Thyroid gland (tissue), 4 donors: ENCODE measurements around the gene MGAT5. TPM values are rescaled to one million over a fixed set of nuclear protein-coding genes. Genes with fewer than 3 reads are reported as not detected.

Experiments
- DNase-seq, 2 donors: peaks; one replicate each; pipeline ENCODE4 v3.0.0-alpha.2; 2019
- H3K27ac ChIP-seq, 3 donors: fragments of 200-600 bp; sonication (generic); 1 replicate in 2 of 3; 2 replicates in 1 of 3; pipeline ENCODE4 v1.5.1; 2016 to 2019; ENCODE audit warnings: mild to moderate bottlenecking in 1 of 3, moderate library complexity in 1 of 3
- H3K27me3 ChIP-seq: fragments of 200-600 bp; sonication (generic); one replicate; pipeline ENCODE4 v1.5.1; 2019
- H3K36me3 ChIP-seq, 2 donors: fragments of 200-600 bp; sonication (generic); one replicate each; pipeline ENCODE4 v1.5.1; 2016 to 2019
- H3K4me1 ChIP-seq, 2 donors: fragments of 200-600 bp; sonication (generic); one replicate each; pipeline ENCODE4 v1.5.1; 2017 to 2019
- H3K4me3 ChIP-seq, 3 donors: fragments of 200-600 bp; sonication (generic); replicated peaks in 1 of 3; 1 replicate in 2 of 3; 2 replicates in 1 of 3; pipeline ENCODE4 v1.5.1; 2016; ENCODE audit warnings: mild to moderate bottlenecking in 1 of 3
- H3K9me3 ChIP-seq: fragments of 200-600 bp; sonication (generic); one replicate; pipeline ENCODE4 v1.5.1; 2017
- POLR2A ChIP-seq, 2 donors: fragments of 450-650 bp; IDR thresholded peaks; one replicate each; pipeline ENCODE4 v1.6.1; 2017; ENCODE audit warnings: antibody characterized with exemption in 2 of 2, mild to moderate bottlenecking in 2 of 2, moderate library complexity in 1 of 2
- WGBS, 2 donors: methylation state at CpG; one replicate each; pipeline ENCODE4 v1.1.5; 2017; 5-methylcytosine and 5-hydroxymethylcytosine counted together
- intact Hi-C: fragments of 100-400 bp; cut with DNase I; formaldehyde crosslinking; loops from one replicate; pipeline ENCODE4 v1.15.1; 2023
- total RNA-seq, 4 donors: library from RNA; depleted of rRNA; stranded (reverse); fragments of >200 nt; gene quantifications; one replicate each; pipeline ENCODE4 v1.2.3, GENCODE V29; 2016
- TF ChIP-seq, protein P1 (sequence below), 6 experiments: fragments of 200-600 bp in 3 of 6; fragments of 450-650 bp in 3 of 6; sonication (generic) in 3 of 6; IDR thresholded peaks; one replicate each; pipeline ENCODE4 v1.5.1; 2016 to 2019; ENCODE audit warnings: antibody characterized with exemption in 6 of 6, mild to moderate bottlenecking in 2 of 6, inconsistent platforms in 1 of 6, moderate library complexity in 1 of 6

MGAT5 gene
- total RNA-seq, 4 donors from 2014 or later, result 47.5 to 64.4 (median 50.4) TPM

- no peaks in the 10 kb centered on the region for H3K4me1 ChIP-seq
- H3K4me3 ChIP-seq, result no peak overlapping the region
- no peaks in the 10 kb centered on the region for H3K9me3 ChIP-seq
- H3K27ac ChIP-seq, result no peak overlapping the region
- intact Hi-C loops, result no loop called here
- no peak for DNase-seq
- WGBS, 2 donors, result 76 to 84% methylated on average over 3 of the region's 3 CpGs
- no peak for TF ChIP-seq POLR2A (IDR thresholded peaks at IDR 0.05)
- TF ChIP-seq, protein P1, sequence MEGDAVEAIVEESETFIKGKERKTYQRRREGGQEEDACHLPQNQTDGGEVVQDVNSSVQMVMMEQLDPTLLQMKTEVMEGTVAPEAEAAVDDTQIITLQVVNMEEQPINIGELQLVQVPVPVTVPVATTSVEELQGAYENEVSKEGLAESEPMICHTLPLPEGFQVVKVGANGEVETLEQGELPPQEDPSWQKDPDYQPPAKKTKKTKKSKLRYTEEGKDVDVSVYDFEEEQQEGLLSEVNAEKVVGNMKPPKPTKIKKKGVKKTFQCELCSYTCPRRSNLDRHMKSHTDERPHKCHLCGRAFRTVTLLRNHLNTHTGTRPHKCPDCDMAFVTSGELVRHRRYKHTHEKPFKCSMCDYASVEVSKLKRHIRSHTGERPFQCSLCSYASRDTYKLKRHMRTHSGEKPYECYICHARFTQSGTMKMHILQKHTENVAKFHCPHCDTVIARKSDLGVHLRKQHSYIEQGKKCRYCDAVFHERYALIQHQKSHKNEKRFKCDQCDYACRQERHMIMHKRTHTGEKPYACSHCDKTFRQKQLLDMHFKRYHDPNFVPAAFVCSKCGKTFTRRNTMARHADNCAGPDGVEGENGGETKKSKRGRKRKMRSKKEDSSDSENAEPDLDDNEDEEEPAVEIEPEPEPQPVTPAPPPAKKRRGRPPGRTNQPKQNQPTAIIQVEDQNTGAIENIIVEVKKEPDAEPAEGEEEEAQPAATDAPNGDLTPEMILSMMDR (IDR thresholded peaks at IDR 0.05), result no peak
- no peaks in the 10 kb centered on the region for H3K27me3 ChIP-seq
- H3K36me3 ChIP-seq, result no peaks in the 10 kb centered on the region
These were observed 184.5 kb downstream of the MGAT5 start for GRCh38 chr2:134438371-134438770.

DNA sequence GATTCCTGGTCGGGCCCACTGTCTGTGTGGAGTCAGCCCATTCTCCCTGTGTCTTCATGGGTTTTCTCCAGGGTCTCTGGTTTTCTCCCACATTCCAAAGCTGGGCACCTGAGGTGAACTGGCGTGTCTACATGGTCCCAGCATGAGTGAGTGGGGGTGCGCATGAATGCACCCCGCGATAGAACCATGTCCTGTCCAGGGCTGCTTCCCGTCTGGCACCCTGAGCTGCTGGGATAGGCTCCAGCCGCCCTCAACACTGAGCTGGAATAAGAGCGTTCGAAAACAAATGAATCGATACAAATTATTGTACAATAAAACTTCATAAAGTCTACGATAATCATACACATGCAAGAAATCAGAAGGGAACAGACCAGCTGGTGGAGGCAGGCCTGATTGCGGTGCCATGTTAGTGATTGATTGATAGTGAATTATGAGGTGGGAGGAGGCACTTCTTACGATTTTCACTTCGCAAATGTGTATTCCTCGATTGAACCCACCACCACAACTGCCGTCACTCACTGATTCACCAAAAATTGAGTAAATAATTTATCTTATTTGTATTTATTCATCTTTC, 186.6 kb downstream of the MGAT5 start:
- Histone ChIP-seq H3K4me3 (no peak overlapping the region), H3K4me1 (no peaks in the 10 kb centered on the region), H3K9me3 (no peaks in the 10 kb centered on the region), H3K27me3 (no peaks in the 10 kb centered on the region), H3K36me3 (no peaks in the 10 kb centered on the region), H3K27ac (no peak overlapping the region)
- WGBS, 2 donors, result 96 to 98% methylated on average over 16 of the region's 16 CpGs
- TF ChIP-seq POLR2A (IDR thresholded peaks at IDR 0.05), result no peak
- TF ChIP-seq, protein P1 (IDR thresholded peaks at IDR 0.05), result no peak
- no peak for DNase-seq
- intact Hi-C loops, result no loop called here

GRCh38 chr2:134441153-134441863, 187.4 kb downstream of the MGAT5 start:
- H3K27ac ChIP-seq, result no peak overlapping the region
- 97 to 98% methylated on average over 11 of the region's 11 CpGs for WGBS, 2 donors
- no peaks in the 10 kb centered on the region for H3K27me3 ChIP-seq
- DNase-seq, result no peak
- no peaks in the 10 kb centered on the region for H3K4me1 ChIP-seq
- no peaks in the 10 kb centered on the region for H3K9me3 ChIP-seq
- no peaks in the 10 kb centered on the region for H3K36me3 ChIP-seq
- H3K4me3 ChIP-seq, result no peak overlapping the region
- intact Hi-C loops, result no loop called here
- no peak for TF ChIP-seq POLR2A (IDR thresholded peaks at IDR 0.05)
- TF ChIP-seq, protein P1 (IDR thresholded peaks at IDR 0.05), result no peak

GRCh38 chr2:134443814-134444480, 190.1 kb downstream of the MGAT5 start:
- Histone ChIP-seq H3K4me1 (no peaks in the 10 kb centered on the region), H3K27me3 (no peaks in the 10 kb centered on the region), H3K9me3 (no peaks in the 10 kb centered on the region), H3K4me3 (no peak overlapping the region), H3K27ac (no peak overlapping the region), H3K36me3 (peaks cover 0 to 5% of the 10 kb centered on the region in 2 donors)
- DNase-seq, result no peak
- TF ChIP-seq, protein P1 (IDR thresholded peaks at IDR 0.05), result no peak
- TF ChIP-seq POLR2A (IDR thresholded peaks at IDR 0.05), result no peak
- 85 to 90% methylated on average over 10 to 11 of the region's 11 CpGs for WGBS, 2 donors
- intact Hi-C loops, result no loop called here

GRCh38 chr2:134445116-134445515, 191.2 kb downstream of the MGAT5 start:
- H3K9me3 ChIP-seq, result no peaks in the 10 kb centered on the region
- H3K27me3 ChIP-seq, result no peaks in the 10 kb centered on the region
- H3K4me1 ChIP-seq, result no peaks in the 10 kb centered on the region
- intact Hi-C loops, result no loop called here
- no peak for DNase-seq
- no peak for TF ChIP-seq POLR2A (IDR thresholded peaks at IDR 0.05)
- TF ChIP-seq, protein P1 (IDR thresholded peaks at IDR 0.05), result no peak
- no peak overlapping the region for H3K4me3 ChIP-seq
- H3K27ac ChIP-seq, result no peak overlapping the region
- H3K36me3 ChIP-seq, result peaks cover 0 to 5% of the 10 kb centered on the region in 2 donors
- WGBS, 2 donors, result 87 to 98% methylated on average over 3 to 4 of the region's 4 CpGs
